ENCODE results near the gene CXCR6.

The CXCR6 gene

DNA sequence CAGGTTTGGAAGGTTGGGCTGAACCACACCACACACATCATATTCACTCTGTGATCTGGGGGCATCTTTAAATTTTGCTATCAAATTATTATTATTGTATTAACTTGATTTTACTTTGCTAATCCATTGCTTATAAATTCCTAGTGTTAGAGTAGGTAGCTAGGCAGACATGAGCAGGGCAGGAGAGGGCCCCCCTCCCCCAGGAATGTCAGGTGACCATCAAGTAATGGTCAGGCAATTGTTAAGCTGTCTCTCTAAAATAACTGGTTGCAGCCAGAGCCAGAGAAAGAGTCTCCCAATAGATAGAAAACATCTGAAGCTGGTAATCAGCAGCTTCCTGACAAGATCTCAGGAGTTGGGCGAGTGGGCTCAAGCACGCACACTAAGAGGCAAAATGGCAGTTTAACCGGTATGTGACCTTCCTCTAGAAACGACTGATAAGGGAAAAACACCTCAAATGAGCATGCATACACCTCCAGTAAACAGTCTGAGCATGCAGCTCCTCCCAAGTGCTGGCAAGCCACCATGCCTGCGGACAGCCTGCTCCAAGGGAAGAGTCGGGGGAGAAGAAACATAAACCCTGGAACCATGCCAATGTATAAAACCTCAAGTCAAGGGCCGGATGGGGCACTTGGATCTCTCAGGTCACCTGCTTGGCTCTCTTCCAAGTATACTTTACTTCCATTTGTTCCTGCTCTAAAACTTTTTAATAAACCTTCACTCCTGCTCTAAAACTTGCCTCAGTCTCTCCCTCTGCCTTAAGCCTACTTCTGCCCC is 3.1 kb upstream of the CXCR6 start:
- Histone ChIP-seq H3K36me3 (ENCODE audit: insufficient read depth, low read length) (peaks cover 67% of the 10 kb centered on the region), H3K4me2 (ENCODE audit: insufficient read depth, low read length) (no peak overlapping the region), H3K4me1 (ENCODE audit: insufficient read depth, low read length) (peaks cover 63% of the 10 kb centered on the region), H2AFZ (ENCODE audit: low read depth, low read length) (no peak overlapping the region), H3K27me3 (ENCODE audit: insufficient read depth, low read length, poor library complexity) (no peaks in the 10 kb centered on the region), H3K9me3 (ENCODE audit: insufficient read depth, low read length, severe bottlenecking) (no peaks in the 10 kb centered on the region), H3K9ac (ENCODE audit: low read depth, low read length) (no peak overlapping the region), H4K20me1 (ENCODE audit: insufficient read depth, low read length) (0 out of 2 replicates have a peak, but pooled peaks cover 7% of the 10 kb centered on the region), H3K79me2 (ENCODE audit: insufficient read depth, low read length) (peaks cover 29% of the 10 kb centered on the region), H3K27ac (ENCODE audit: low read length) (peak overlapping the region; percentile 73), H3K4me3 (ENCODE audit: low read depth in 1 of 2, low read length in 2 of 2) (no peak overlapping the region)
- DNase-seq (no peak), ATAC-seq (ENCODE audit: insufficient read depth, low read depth) (no peak)
- TF ChIP-seq EZH2 (IDR thresholded peaks at IDR 0.05; ENCODE audit: borderline replicate concordance, low read depth, low read length, severe bottlenecking), result no peak
- TF ChIP-seq, protein P1, sequence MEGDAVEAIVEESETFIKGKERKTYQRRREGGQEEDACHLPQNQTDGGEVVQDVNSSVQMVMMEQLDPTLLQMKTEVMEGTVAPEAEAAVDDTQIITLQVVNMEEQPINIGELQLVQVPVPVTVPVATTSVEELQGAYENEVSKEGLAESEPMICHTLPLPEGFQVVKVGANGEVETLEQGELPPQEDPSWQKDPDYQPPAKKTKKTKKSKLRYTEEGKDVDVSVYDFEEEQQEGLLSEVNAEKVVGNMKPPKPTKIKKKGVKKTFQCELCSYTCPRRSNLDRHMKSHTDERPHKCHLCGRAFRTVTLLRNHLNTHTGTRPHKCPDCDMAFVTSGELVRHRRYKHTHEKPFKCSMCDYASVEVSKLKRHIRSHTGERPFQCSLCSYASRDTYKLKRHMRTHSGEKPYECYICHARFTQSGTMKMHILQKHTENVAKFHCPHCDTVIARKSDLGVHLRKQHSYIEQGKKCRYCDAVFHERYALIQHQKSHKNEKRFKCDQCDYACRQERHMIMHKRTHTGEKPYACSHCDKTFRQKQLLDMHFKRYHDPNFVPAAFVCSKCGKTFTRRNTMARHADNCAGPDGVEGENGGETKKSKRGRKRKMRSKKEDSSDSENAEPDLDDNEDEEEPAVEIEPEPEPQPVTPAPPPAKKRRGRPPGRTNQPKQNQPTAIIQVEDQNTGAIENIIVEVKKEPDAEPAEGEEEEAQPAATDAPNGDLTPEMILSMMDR (IDR thresholded peaks at IDR 0.05; ENCODE audit: borderline replicate concordance, extremely low read depth, low read length, poor library complexity, severe bottlenecking), result no peak

DNA sequence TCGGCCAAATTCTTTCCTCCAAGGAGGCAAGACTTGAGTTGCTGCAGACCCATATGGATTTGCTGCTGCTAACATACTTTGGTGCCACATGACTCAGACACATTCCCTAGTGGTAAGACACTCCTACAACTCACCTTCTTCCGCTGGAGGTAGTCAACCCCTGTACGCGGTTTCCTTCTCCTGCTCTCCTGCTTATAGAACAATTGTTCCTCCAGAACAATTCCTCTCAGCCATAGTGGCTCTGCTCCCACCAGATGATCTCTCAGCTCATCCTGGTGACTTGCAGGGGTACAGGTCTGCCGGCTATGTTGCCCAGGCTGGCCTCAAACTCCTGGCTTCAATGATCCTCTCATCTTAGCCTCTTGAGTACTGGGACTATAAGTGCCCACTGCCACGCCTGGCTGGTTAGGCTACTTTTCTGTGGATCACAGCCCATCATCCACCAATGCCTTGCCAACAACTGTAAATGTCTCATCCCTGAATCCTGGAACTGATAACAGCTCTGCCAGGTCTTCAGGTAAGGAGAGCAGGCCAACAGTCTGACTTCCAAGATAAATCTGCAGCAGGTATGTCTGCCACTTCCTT is 2.4 kb upstream of the CXCR6 start:
- Histone ChIP-seq H4K20me1 (ENCODE audit: insufficient read depth, low read length) (0 out of 2 replicates have a peak, but pooled peaks cover 7% of the 10 kb centered on the region), H3K79me2 (ENCODE audit: insufficient read depth, low read length) (peaks cover 33% of the 10 kb centered on the region), H2AFZ (ENCODE audit: low read depth, low read length) (no peak overlapping the region), H3K36me3 (ENCODE audit: insufficient read depth, low read length) (peaks cover 67% of the 10 kb centered on the region), H3K4me3 (ENCODE audit: low read depth in 1 of 2, low read length in 2 of 2) (no peak overlapping the region), H3K9me3 (ENCODE audit: insufficient read depth, low read length, severe bottlenecking) (no peaks in the 10 kb centered on the region), H3K27ac (ENCODE audit: low read length) (peak overlapping the region; percentile 73), H3K4me2 (ENCODE audit: insufficient read depth, low read length) (no peak overlapping the region), H3K9ac (ENCODE audit: low read depth, low read length) (no peak overlapping the region), H3K27me3 (ENCODE audit: insufficient read depth, low read length, poor library complexity) (no peaks in the 10 kb centered on the region), H3K4me1 (ENCODE audit: insufficient read depth, low read length) (peaks cover 70% of the 10 kb centered on the region)
- TF ChIP-seq EZH2 (IDR thresholded peaks at IDR 0.05; ENCODE audit: borderline replicate concordance, low read depth, low read length, severe bottlenecking), result no peak
- TF ChIP-seq, protein P1 (IDR thresholded peaks at IDR 0.05; ENCODE audit: borderline replicate concordance, extremely low read depth, low read length, poor library complexity, severe bottlenecking), result no peak
- DNase-seq (no peak), ATAC-seq (ENCODE audit: insufficient read depth, low read depth) (no peak)

DNA sequence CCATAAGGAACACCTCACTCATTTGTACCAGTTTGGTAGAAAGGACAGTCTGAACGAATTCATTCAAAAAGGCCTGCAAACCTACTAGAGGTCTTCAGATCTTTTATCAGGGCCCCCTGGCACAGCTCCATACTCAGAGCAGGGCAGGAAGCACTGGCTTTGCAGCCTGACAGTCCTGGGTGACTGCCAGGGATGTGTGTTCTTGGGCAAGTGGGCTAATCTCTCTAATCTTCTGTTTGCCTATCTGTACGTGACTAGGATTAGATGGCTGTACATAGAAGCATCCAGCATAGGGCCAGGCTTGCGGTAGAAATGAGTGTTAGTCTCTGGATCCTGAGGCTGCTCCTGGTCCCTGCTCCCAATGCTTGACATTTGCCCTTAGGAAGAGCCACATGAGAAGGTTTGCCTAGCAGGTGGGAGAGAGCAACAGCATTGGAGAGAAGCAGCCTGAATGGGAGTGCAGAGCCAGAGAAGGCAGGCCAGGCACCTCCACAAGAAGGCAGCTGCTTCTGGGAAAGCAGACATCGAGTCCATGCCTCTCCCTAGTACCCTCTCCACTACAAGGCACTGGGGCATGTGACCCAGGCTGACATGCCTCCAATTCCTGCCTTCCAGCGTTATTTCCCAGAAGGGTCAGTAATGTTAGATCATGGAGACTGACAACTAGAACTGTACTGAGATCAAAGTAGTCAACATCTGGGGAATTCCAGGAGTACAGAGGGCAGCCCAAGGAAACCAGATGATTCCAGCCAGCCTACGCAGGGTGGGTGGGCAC is 1.0 kb upstream of the CXCR6 start:
- no peak overlapping the region for H2AFZ ChIP-seq (ENCODE audit: low read depth, low read length)
- H3K27me3 ChIP-seq (ENCODE audit: insufficient read depth, low read length, poor library complexity), result no peaks in the 10 kb centered on the region
- peak overlapping the region; percentile 73 for H3K27ac ChIP-seq (ENCODE audit: low read length)
- peak; percentile 60 for ATAC-seq (ENCODE audit: insufficient read depth, low read depth)
- peaks cover 67% of the 10 kb centered on the region for H3K36me3 ChIP-seq (ENCODE audit: insufficient read depth, low read length)
- no peak for TF ChIP-seq EZH2 (IDR thresholded peaks at IDR 0.05; ENCODE audit: borderline replicate concordance, low read depth, low read length, severe bottlenecking)
- TF ChIP-seq, protein P1 (IDR thresholded peaks at IDR 0.05; ENCODE audit: borderline replicate concordance, extremely low read depth, low read length, poor library complexity, severe bottlenecking), result no peak
- H3K9me3 ChIP-seq (ENCODE audit: insufficient read depth, low read length, severe bottlenecking), result no peaks in the 10 kb centered on the region
- H3K79me2 ChIP-seq (ENCODE audit: insufficient read depth, low read length), result peaks cover 25% of the 10 kb centered on the region
- H3K4me2 ChIP-seq (ENCODE audit: insufficient read depth, low read length), result peak overlapping the region; percentile 2; the same call in 1 of the 2 replicates
- 0 out of 2 replicates have a peak, but pooled peaks cover 4% of the 10 kb centered on the region for H4K20me1 ChIP-seq (ENCODE audit: insufficient read depth, low read length)
- peak; percentile 84 for DNase-seq
- no peak overlapping the region; a peak in 1 of 4 replicates for H3K4me3 ChIP-seq (ENCODE audit: low read depth in 1 of 2, low read length in 2 of 2)
- H3K4me1 ChIP-seq (ENCODE audit: insufficient read depth, low read length), result peaks cover 84% of the 10 kb centered on the region
- peak overlapping the region; percentile 11 for H3K9ac ChIP-seq (ENCODE audit: low read depth, low read length)

Data from DND-41 (cell line).